SK-N-SH (cell line): ENCODE measurements around the gene FBXO44. TPM values are rescaled to one million over a fixed set of nuclear protein-coding genes. Genes with fewer than 3 reads are reported as not detected.

Source experiments
- CTCF ChIA-PET: fragments of 300-600, 350-600 bp; formaldehyde crosslinking; extraction: SDS; loops from one replicate; lab custom pipeline; 2021; lab: Yijun Ruan, JAX
- POLR2A ChIA-PET: fragments of 350-600 bp; sonication (Branson Sonifier 250); formaldehyde crosslinking; extraction: SDS; loops from one replicate; lab custom pipeline; 2020; ENCODE audit warnings: antibody characterized with exemption, inconsistent platforms; lab: Yijun Ruan, JAX
- DNase-seq: peaks from one replicate; pipeline ENCODE4 v3.0.0; 2012
- H2AFZ ChIP-seq: fragments of 200-600 bp; sonication (generic); 2 replicates; pipeline ENCODE4 v1.8.1; 2016; ENCODE audit warnings: antibody characterized with exemption, mild to moderate bottlenecking, low read depth
- H3F3A ChIP-seq: fragments of 200-600 bp; sonication (generic); replicated peaks from 2 replicates; pipeline ENCODE3; 2016; ENCODE audit warnings: antibody characterized with exemption, mild to moderate bottlenecking; ENCODE audit not compliant: insufficient read depth
- H3K27ac ChIP-seq, 2 experiments: fragments of 200-500 bp in 1 of 2; fragments of 200-600 bp in 1 of 2; sonication (Bioruptor generic) in 1 of 2; sonication (generic), shearing (Covaris generic) in 1 of 2; 2 replicates each; pipeline versions ENCODE4 v1.5.1 to v1.6.1; 2014 to 2016; ENCODE audit warnings: low read depth in 2 of 2, inconsistent platforms in 1 of 2, low read length in 1 of 2, mild to moderate bottlenecking in 1 of 2, mixed read lengths in 1 of 2
- H3K27me3 ChIP-seq: fragments of 200-600 bp; sonication (generic), shearing (Covaris generic); 2 replicates; pipeline ENCODE4 v1.6.1; 2016; ENCODE audit warnings: mixed run types; ENCODE audit not compliant: insufficient read depth
- H3K36me3 ChIP-seq, 2 experiments: fragments of 200-500 bp in 1 of 2; fragments of 200-600 bp in 1 of 2; sonication (Bioruptor generic) in 1 of 2; sonication (generic) in 1 of 2; replicated peaks in 1 of 2; 2 replicates each; pipeline versions ENCODE3 to v1.5.1; 2014 to 2016; ENCODE audit warnings: low read length in 1 of 2, mild to moderate bottlenecking in 1 of 2; ENCODE audit not compliant: insufficient read depth in 2 of 2, control insufficient read depth in 1 of 2
- H3K4me1 ChIP-seq, 2 experiments: fragments of 200-500 bp in 1 of 2; fragments of 200-600 bp in 1 of 2; sonication (Bioruptor generic) in 1 of 2; sonication (generic), shearing (Covaris generic) in 1 of 2; 2 replicates each; pipeline versions ENCODE4 v1.5.1 to v1.6.1; 2014 to 2016; ENCODE audit warnings: low read depth in 1 of 2, low read length in 1 of 2, mixed run types in 1 of 2; ENCODE audit not compliant: insufficient read depth in 2 of 2, control insufficient read depth in 1 of 2
- H3K4me2 ChIP-seq: fragments of 200-600 bp; sonication (generic), shearing (Covaris generic); 2 replicates; pipeline ENCODE4 v1.6.1; 2017; ENCODE audit warnings: mixed run types
- H3K4me3 ChIP-seq, 2 experiments: fragments of 200-500 bp in 1 of 2; fragments of 200-600 bp in 1 of 2; sonication (Bioruptor generic) in 1 of 2; sonication (generic), shearing (Covaris generic) in 1 of 2; 2 replicates each; pipeline versions ENCODE4 v1.5.1 to v1.8.1; 2014 to 2016; ENCODE audit warnings: low read depth in 2 of 2, inconsistent platforms in 1 of 2, low read length in 1 of 2, mild to moderate bottlenecking in 1 of 2, mixed read lengths in 1 of 2, moderate library complexity in 1 of 2
- H3K79me2 ChIP-seq: fragments of 200-600 bp; sonication (generic); 2 replicates; pipeline ENCODE4 v1.8.1; 2017; ENCODE audit warnings: mild to moderate bottlenecking; ENCODE audit not compliant: insufficient read depth
- H3K9ac ChIP-seq: fragments of 200-600 bp; sonication (generic); 2 replicates; pipeline ENCODE4 v1.6.1; 2017; ENCODE audit warnings: mixed run types
- H3K9me2 ChIP-seq: fragments of 200-600 bp; sonication (generic); 2 replicates; pipeline ENCODE4 v1.6.1; 2017; ENCODE audit warnings: mixed run types
- H3K9me3 ChIP-seq: fragments of 200-600 bp; sonication (generic); 2 replicates; pipeline ENCODE4 v1.6.1; 2017; ENCODE audit warnings: mixed run types, mild to moderate bottlenecking, moderate library complexity
- H4K20me1 ChIP-seq: fragments of 200-600 bp; sonication (generic); 2 replicates; pipeline ENCODE4 v1.6.1; 2017; ENCODE audit warnings: mild to moderate bottlenecking, mixed run types; ENCODE audit not compliant: insufficient read depth
- CHD2 ChIP-seq: fragments of 150-350 bp; IDR thresholded peaks from 2 replicates; pipeline ENCODE4 v1.6.1; 2018; ENCODE audit warnings: low read length; ENCODE audit not compliant: partially characterized antibody
- ELF1 ChIP-seq: IDR thresholded peaks from 2 replicates; pipeline ENCODE4 v1.4.0; 2012
- FOSL2 ChIP-seq: IDR thresholded peaks from 2 replicates; pipeline ENCODE4 v1.4.0; 2012; ENCODE audit warnings: low read depth, mild to moderate bottlenecking, moderate library complexity, borderline replicate concordance
- FOXM1 ChIP-seq: IDR thresholded peaks from 2 replicates; pipeline ENCODE4 v1.4.0; 2012; ENCODE audit warnings: low read depth, mild to moderate bottlenecking
- GATA2 ChIP-seq: sonication (generic); formaldehyde crosslinking; IDR thresholded peaks from 2 replicates; pipeline ENCODE4 v1.5.0; 2020; ENCODE audit warnings: mild to moderate bottlenecking, missing genetic modification reagents
- JUND ChIP-seq: IDR thresholded peaks from 2 replicates; pipeline ENCODE4 v1.4.0; 2012
- MEF2A ChIP-seq: IDR thresholded peaks from 2 replicates; pipeline ENCODE4 v1.4.0; 2012; ENCODE audit warnings: low read depth, borderline replicate concordance
- NRF1 ChIP-seq: IDR thresholded peaks from 2 replicates; pipeline ENCODE4 v1.6.1; 2012; ENCODE audit warnings: low read depth, mild to moderate bottlenecking, low read length
- RAD21 ChIP-seq: IDR thresholded peaks from 2 replicates; pipeline ENCODE4 v1.6.1; 2012; ENCODE audit warnings: mild to moderate bottlenecking, low read length
- RCOR1 ChIP-seq: fragments of 150-350 bp; IDR thresholded peaks from 2 replicates; pipeline ENCODE4 v1.6.1; 2017; ENCODE audit warnings: antibody characterized with exemption, low read length
- WGBS: methylation state at CpG from one replicate; pipeline ENCODE4 v1.1.6; 2017; ENCODE audit warnings: low lambda C conversion rate; 5-methylcytosine and 5-hydroxymethylcytosine counted together
- polyA plus RNA-seq, 3 experiments: library from polyadenylated mRNA; depleted of rRNA; stranded (reverse); fragments of >200 nt; gene quantifications; 2 replicates each; pipeline ENCODE4 v1.2.3, GENCODE V29; 2012
- TF ChIP-seq, protein P1 (sequence below): IDR thresholded peaks from 2 replicates; pipeline ENCODE4 v1.4.0; 2012; ENCODE audit warnings: low read depth, borderline replicate concordance
- TF ChIP-seq, protein P2 (sequence below): fragments of 150-350 bp; IDR thresholded peaks from 2 replicates; pipeline ENCODE4 v1.6.1; 2016; ENCODE audit warnings: mild to moderate bottlenecking, low read depth, low read length
- TF ChIP-seq, protein P3 (sequence below): IDR thresholded peaks from 2 replicates; pipeline ENCODE4 v1.6.1; 2012; ENCODE audit warnings: mild to moderate bottlenecking, low read depth, low read length, moderate library complexity
- TF ChIP-seq, protein P4 (sequence below): fragments of 150-350 bp; IDR thresholded peaks from 2 replicates; pipeline ENCODE4 v1.6.1; 2017; ENCODE audit warnings: antibody characterized with exemption, low read length, low read depth, borderline replicate concordance

Gene FBXO44
- polyA plus RNA-seq, 1 of the 3 experiments (the other 2 are of a cell fraction), result 42.8 TPM

DNA sequence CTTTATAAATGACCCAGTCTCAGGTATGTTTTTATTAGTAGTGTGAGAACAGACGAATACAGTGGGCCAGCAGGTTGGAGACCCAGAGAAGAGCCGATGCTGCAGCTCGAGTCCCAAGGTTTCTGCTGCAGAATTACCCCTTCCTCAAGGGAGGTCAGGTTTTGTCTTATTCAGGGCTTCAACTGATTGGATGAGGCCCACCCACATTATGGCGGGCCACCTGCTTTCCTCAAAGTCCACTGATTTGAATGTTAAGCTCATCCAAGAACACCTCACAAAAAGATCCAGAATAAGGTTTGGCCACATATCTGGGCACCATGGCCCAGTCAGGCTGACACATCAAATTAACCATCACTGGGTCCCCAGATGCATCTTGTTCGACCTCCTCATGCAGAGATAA is 41.3 kb upstream of the FBXO44 start:
- Histone ChIP-seq H3K27me3 (no peaks in the 10 kb centered on the region), H3K79me2 (no peaks in the 10 kb centered on the region), H3K9me3 (no peaks in the 10 kb centered on the region), H3K9ac (no peak overlapping the region), H2AFZ (no peak overlapping the region), H4K20me1 (no peaks in the 10 kb centered on the region), H3K9me2 (no peaks in the 10 kb centered on the region), H3K36me3 (no peaks in the 10 kb centered on the region), H3K4me1 (peaks cover 0 to 22% of the 10 kb centered on the region in 2 experiments; a peak in 1 of 4 replicates), H3K27ac (no peak overlapping the region), H3F3A (no peaks in the 10 kb centered on the region), H3K4me3 (no peak overlapping the region), H3K4me2 (no peak overlapping the region)
- TF ChIP-seq GATA2 (CRISPR knock-in tag) (no peak), RCOR1 (no peak), JUND (no peak), ELF1 (no peak), CHD2 (no peak), FOSL2 (no peak), FOXM1 (no peak), NRF1 (no peak), RAD21 (no peak), MEF2A (no peak)
- TF ChIP-seq, protein P1, sequence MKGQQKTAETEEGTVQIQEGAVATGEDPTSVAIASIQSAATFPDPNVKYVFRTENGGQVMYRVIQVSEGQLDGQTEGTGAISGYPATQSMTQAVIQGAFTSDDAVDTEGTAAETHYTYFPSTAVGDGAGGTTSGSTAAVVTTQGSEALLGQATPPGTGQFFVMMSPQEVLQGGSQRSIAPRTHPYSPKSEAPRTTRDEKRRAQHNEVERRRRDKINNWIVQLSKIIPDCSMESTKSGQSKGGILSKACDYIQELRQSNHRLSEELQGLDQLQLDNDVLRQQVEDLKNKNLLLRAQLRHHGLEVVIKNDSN, result no peak
- TF ChIP-seq, protein P2, sequence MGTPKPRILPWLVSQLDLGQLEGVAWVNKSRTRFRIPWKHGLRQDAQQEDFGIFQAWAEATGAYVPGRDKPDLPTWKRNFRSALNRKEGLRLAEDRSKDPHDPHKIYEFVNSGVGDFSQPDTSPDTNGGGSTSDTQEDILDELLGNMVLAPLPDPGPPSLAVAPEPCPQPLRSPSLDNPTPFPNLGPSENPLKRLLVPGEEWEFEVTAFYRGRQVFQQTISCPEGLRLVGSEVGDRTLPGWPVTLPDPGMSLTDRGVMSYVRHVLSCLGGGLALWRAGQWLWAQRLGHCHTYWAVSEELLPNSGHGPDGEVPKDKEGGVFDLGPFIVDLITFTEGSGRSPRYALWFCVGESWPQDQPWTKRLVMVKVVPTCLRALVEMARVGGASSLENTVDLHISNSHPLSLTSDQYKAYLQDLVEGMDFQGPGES, result no peak
- TF ChIP-seq, protein P3, sequence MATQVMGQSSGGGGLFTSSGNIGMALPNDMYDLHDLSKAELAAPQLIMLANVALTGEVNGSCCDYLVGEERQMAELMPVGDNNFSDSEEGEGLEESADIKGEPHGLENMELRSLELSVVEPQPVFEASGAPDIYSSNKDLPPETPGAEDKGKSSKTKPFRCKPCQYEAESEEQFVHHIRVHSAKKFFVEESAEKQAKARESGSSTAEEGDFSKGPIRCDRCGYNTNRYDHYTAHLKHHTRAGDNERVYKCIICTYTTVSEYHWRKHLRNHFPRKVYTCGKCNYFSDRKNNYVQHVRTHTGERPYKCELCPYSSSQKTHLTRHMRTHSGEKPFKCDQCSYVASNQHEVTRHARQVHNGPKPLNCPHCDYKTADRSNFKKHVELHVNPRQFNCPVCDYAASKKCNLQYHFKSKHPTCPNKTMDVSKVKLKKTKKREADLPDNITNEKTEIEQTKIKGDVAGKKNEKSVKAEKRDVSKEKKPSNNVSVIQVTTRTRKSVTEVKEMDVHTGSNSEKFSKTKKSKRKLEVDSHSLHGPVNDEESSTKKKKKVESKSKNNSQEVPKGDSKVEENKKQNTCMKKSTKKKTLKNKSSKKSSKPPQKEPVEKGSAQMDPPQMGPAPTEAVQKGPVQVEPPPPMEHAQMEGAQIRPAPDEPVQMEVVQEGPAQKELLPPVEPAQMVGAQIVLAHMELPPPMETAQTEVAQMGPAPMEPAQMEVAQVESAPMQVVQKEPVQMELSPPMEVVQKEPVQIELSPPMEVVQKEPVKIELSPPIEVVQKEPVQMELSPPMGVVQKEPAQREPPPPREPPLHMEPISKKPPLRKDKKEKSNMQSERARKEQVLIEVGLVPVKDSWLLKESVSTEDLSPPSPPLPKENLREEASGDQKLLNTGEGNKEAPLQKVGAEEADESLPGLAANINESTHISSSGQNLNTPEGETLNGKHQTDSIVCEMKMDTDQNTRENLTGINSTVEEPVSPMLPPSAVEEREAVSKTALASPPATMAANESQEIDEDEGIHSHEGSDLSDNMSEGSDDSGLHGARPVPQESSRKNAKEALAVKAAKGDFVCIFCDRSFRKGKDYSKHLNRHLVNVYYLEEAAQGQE, result no peak
- TF ChIP-seq, protein P4, sequence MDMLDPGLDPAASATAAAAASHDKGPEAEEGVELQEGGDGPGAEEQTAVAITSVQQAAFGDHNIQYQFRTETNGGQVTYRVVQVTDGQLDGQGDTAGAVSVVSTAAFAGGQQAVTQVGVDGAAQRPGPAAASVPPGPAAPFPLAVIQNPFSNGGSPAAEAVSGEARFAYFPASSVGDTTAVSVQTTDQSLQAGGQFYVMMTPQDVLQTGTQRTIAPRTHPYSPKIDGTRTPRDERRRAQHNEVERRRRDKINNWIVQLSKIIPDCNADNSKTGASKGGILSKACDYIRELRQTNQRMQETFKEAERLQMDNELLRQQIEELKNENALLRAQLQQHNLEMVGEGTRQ, result no peak
- ChIA-PET CTCF (no interaction called here), POLR2A (interaction anchor here (0.9 kb wide), 1 partner anchor 135 kb away, joined by 3 read pairs; the partner anchor contains the start of gene DISP3)
- 15% methylated on average over 4 of the region's 5 CpGs for WGBS
- no peak for DNase-seq
